HL-60 (cell line): Measurements from ENCODE around the gene BARHL1.

ENCODE experiments used
- DNase-seq, 2 experiments: peaks; one replicate each; pipeline ENCODE4 v3.0.0-alpha.2; 2010 to 2020; ENCODE audit warnings: low read depth in 1 of 2, low spot score in 1 of 2
- H3K27ac ChIP-seq: fragments of 250-450 bp; sonication (Bioruptor Pico); replicated peaks from 2 replicates; pipeline ENCODE4 v1.5.1; 2020; ENCODE audit warnings: mild to moderate bottlenecking, moderate library complexity
- H3K27me3 ChIP-seq: fragments of 250-450 bp; sonication (Bioruptor Pico); 2 replicates; pipeline ENCODE4 v1.5.1; 2021; ENCODE audit warnings: mild to moderate bottlenecking, moderate library complexity; ENCODE audit not compliant: insufficient read depth, poor library complexity, severe bottlenecking
- H3K4me3 ChIP-seq: replicated peaks from 2 replicates; pipeline ENCODE4 v1.5.1; 2011; ENCODE audit warnings: mild to moderate bottlenecking, control low read depth, low read length; ENCODE audit not compliant: insufficient read depth
- GABPA ChIP-seq: IDR thresholded peaks from 2 replicates; pipeline ENCODE4 v1.6.1; 2012; ENCODE audit warnings: low read depth
- POLR2AphosphoS5 ChIP-seq: IDR thresholded peaks from 2 replicates; pipeline ENCODE4 v1.6.1; 2012; ENCODE audit warnings: low read depth
- SPI1 ChIP-seq: IDR thresholded peaks from 2 replicates; pipeline ENCODE4 v1.6.1; 2012; ENCODE audit warnings: low read depth, mild to moderate bottlenecking, borderline replicate concordance
- TF ChIP-seq, protein P1 (sequence below): IDR thresholded peaks from one replicate; pipeline ENCODE4 v1.5.1; 2011; ENCODE audit warnings: low read length, control low read depth, inconsistent platforms; ENCODE audit not compliant: insufficient read depth
- TF ChIP-seq, protein P2 (sequence below): IDR thresholded peaks from 2 replicates; pipeline ENCODE4 v1.6.1; 2012; ENCODE audit warnings: low read depth; ENCODE audit not compliant: insufficient replicate concordance

The BARHL1 gene

DNA sequence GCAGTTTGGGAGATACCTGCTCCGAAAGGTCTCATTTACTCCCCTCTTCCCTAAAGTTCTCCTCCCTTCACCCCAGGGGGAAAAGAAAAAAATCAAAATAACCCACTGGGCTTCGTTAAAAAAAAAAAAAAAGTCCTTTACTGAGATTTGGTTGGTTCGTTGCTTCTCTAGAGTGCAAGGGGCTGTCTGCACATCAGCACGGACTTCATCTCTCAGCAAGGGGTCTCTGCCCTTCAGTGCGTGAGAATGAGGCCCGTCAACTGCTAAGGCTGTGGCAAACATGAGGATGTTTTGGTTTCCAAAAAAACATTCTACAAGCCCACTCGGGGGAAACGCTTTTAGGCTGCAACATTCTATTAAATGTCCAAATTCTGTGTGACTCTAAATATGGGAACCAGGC lies 10.0 kb downstream of the BARHL1 start:
- H3K4me3 ChIP-seq: no peak overlapping the region
- no peak for DNase-seq
- H3K27me3 ChIP-seq: peaks cover 38% of the 10 kb centered on the region
- H3K27ac ChIP-seq: no peak overlapping the region
- TF ChIP-seq SPI1: no peak
- TF ChIP-seq, protein P1, sequence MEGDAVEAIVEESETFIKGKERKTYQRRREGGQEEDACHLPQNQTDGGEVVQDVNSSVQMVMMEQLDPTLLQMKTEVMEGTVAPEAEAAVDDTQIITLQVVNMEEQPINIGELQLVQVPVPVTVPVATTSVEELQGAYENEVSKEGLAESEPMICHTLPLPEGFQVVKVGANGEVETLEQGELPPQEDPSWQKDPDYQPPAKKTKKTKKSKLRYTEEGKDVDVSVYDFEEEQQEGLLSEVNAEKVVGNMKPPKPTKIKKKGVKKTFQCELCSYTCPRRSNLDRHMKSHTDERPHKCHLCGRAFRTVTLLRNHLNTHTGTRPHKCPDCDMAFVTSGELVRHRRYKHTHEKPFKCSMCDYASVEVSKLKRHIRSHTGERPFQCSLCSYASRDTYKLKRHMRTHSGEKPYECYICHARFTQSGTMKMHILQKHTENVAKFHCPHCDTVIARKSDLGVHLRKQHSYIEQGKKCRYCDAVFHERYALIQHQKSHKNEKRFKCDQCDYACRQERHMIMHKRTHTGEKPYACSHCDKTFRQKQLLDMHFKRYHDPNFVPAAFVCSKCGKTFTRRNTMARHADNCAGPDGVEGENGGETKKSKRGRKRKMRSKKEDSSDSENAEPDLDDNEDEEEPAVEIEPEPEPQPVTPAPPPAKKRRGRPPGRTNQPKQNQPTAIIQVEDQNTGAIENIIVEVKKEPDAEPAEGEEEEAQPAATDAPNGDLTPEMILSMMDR: no peak
- TF ChIP-seq POLR2AphosphoS5: no peak
- TF ChIP-seq GABPA: no peak
- TF ChIP-seq, protein P2, sequence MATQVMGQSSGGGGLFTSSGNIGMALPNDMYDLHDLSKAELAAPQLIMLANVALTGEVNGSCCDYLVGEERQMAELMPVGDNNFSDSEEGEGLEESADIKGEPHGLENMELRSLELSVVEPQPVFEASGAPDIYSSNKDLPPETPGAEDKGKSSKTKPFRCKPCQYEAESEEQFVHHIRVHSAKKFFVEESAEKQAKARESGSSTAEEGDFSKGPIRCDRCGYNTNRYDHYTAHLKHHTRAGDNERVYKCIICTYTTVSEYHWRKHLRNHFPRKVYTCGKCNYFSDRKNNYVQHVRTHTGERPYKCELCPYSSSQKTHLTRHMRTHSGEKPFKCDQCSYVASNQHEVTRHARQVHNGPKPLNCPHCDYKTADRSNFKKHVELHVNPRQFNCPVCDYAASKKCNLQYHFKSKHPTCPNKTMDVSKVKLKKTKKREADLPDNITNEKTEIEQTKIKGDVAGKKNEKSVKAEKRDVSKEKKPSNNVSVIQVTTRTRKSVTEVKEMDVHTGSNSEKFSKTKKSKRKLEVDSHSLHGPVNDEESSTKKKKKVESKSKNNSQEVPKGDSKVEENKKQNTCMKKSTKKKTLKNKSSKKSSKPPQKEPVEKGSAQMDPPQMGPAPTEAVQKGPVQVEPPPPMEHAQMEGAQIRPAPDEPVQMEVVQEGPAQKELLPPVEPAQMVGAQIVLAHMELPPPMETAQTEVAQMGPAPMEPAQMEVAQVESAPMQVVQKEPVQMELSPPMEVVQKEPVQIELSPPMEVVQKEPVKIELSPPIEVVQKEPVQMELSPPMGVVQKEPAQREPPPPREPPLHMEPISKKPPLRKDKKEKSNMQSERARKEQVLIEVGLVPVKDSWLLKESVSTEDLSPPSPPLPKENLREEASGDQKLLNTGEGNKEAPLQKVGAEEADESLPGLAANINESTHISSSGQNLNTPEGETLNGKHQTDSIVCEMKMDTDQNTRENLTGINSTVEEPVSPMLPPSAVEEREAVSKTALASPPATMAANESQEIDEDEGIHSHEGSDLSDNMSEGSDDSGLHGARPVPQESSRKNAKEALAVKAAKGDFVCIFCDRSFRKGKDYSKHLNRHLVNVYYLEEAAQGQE: no peak

DNA sequence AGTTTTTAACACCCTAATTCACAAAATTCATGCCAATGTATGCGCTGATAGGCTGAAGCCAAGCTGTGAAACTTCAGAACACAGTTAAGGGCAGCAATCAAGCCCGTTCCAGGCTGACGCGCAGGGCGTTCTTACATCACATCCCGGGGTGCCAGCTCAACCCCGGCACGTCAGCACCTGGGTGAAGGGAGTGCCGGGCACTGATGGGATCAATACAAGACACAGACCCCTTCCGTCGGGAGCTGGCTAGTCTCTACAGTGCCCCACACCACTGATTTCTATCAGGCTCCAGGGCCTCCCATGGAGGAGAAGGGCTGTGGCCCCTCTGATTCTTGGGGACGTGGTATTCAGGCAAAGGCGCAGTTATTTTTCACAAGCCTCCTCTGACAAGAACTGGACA lies 12.0 kb downstream of the BARHL1 start:
- peaks cover 20% of the 10 kb centered on the region for H3K27me3 ChIP-seq
- no peak overlapping the region for H3K4me3 ChIP-seq
- no peak overlapping the region for H3K27ac ChIP-seq
- TF ChIP-seq, protein P2: no peak
- TF ChIP-seq, protein P1: no peak
- TF ChIP-seq SPI1: no peak
- no peak for TF ChIP-seq GABPA
- TF ChIP-seq POLR2AphosphoS5: no peak
- DNase-seq: no peak

DNA sequence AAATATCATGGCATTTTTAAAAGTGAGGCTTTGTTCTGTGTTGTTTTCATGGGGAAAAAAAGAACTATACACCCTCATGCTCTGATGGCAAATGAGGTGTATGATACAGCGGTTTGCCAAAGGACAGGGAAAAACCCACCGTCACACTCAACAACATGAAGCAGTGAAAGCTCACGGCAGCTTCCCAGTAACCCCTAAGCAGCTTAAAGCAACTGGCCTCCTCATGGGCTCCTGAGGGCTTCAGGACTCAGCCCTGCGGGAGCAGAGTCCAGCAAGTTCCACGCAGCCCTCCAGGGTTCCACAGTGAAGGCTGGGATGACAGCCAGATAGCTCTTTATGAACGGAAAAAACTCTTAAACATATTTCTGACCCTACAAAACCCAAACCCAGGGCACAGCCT lies 12.9 kb downstream of the BARHL1 start:
- Histone ChIP-seq H3K27me3 (peaks cover 12% of the 10 kb centered on the region), H3K4me3 (no peak overlapping the region), H3K27ac (no peak overlapping the region)
- no peak for DNase-seq
- TF ChIP-seq POLR2AphosphoS5: no peak
- TF ChIP-seq GABPA: no peak
- TF ChIP-seq SPI1: no peak
- TF ChIP-seq, protein P2: no peak
- TF ChIP-seq, protein P1: no peak
